ENCODE results near the gene NCK1. TPM values are rescaled to one million over a fixed set of nuclear protein-coding genes. Genes with fewer than 3 reads are reported as not detected.

Gene NCK1
- total RNA-seq, 1 donor = 41.6 TPM

- Histone ChIP-seq H3K4me1 (ENCODE audit: insufficient read depth, low read length) (peaks cover 8% of the 10 kb centered on the region), H3K9me3 (ENCODE audit: low read depth, low read length) (no peaks in the 10 kb centered on the region), H3K27ac (ENCODE audit: low read depth, low read length) (no peak overlapping the region), H3K27me3 (ENCODE audit: insufficient read depth, low read length) (no peaks in the 10 kb centered on the region), H4K20me1 (ENCODE audit: insufficient read depth, low read length) (no peaks in the 10 kb centered on the region), H3K4me3 (ENCODE audit: insufficient read depth, low read length) (no peak overlapping the region), H3K4me2 (ENCODE audit: insufficient read depth, low read length) (no peak overlapping the region), H2AFZ (ENCODE audit: low read length) (no peak overlapping the region), H3K79me2 (ENCODE audit: insufficient read depth, low read length) (peaks cover 6% of the 10 kb centered on the region), H3K36me3 (ENCODE audit: insufficient read depth, low read length) (peaks cover 5% of the 10 kb centered on the region)
- no peak for TF ChIP-seq CTCF (IDR thresholded peaks at IDR 0.05; ENCODE audit: extremely low read depth, low read depth, low read length)
- DNase-seq (ENCODE audit: insufficient read length, low spot score, missing footprints) = no peak
Measured at GRCh38 chr3:136950623-136951022, 88.6 kb downstream of the NCK1 start.

- DNase-seq (ENCODE audit: insufficient read length, low spot score, missing footprints) = no peak
- Histone ChIP-seq H3K79me2 (ENCODE audit: insufficient read depth, low read length) (no peaks in the 10 kb centered on the region), H3K4me2 (ENCODE audit: insufficient read depth, low read length) (no peak overlapping the region), H3K36me3 (ENCODE audit: insufficient read depth, low read length) (no peaks in the 10 kb centered on the region), H3K4me1 (ENCODE audit: insufficient read depth, low read length) (peaks cover 17% of the 10 kb centered on the region), H2AFZ (ENCODE audit: low read length) (no peak overlapping the region), H3K9me3 (ENCODE audit: low read depth, low read length) (no peaks in the 10 kb centered on the region), H3K27me3 (ENCODE audit: insufficient read depth, low read length) (no peaks in the 10 kb centered on the region), H4K20me1 (ENCODE audit: insufficient read depth, low read length) (no peaks in the 10 kb centered on the region), H3K4me3 (ENCODE audit: insufficient read depth, low read length) (no peak overlapping the region), H3K27ac (ENCODE audit: low read depth, low read length) (no peak overlapping the region)
- TF ChIP-seq CTCF (IDR thresholded peaks at IDR 0.05; ENCODE audit: extremely low read depth, low read depth, low read length) = no peak
Measured at GRCh38 chr3:136952292-136952691, 90.3 kb downstream of the NCK1 start.

- TF ChIP-seq CTCF (IDR thresholded peaks at IDR 0.05; ENCODE audit: extremely low read depth, low read depth, low read length) = no peak
- H4K20me1 ChIP-seq (ENCODE audit: insufficient read depth, low read length) = no peaks in the 10 kb centered on the region
- H3K36me3 ChIP-seq (ENCODE audit: insufficient read depth, low read length) = no peaks in the 10 kb centered on the region
- no peak overlapping the region for H3K4me3 ChIP-seq (ENCODE audit: insufficient read depth, low read length)
- H3K4me1 ChIP-seq (ENCODE audit: insufficient read depth, low read length) = peaks cover 17% of the 10 kb centered on the region
- no peak overlapping the region for H3K4me2 ChIP-seq (ENCODE audit: insufficient read depth, low read length)
- H2AFZ ChIP-seq (ENCODE audit: low read length) = no peak overlapping the region
- H3K27me3 ChIP-seq (ENCODE audit: insufficient read depth, low read length) = no peaks in the 10 kb centered on the region
- DNase-seq (ENCODE audit: insufficient read length, low spot score, missing footprints) = no peak
- H3K79me2 ChIP-seq (ENCODE audit: insufficient read depth, low read length) = no peaks in the 10 kb centered on the region
- no peak overlapping the region for H3K27ac ChIP-seq (ENCODE audit: low read depth, low read length)
- no peaks in the 10 kb centered on the region for H3K9me3 ChIP-seq (ENCODE audit: low read depth, low read length)
Measured at GRCh38 chr3:136954251-136954650, 92.2 kb downstream of the NCK1 start.

GRCh38 chr3:136954980-136955780 lies 93.2 kb downstream of the NCK1 start:
- H3K79me2 ChIP-seq (ENCODE audit: insufficient read depth, low read length) = no peaks in the 10 kb centered on the region
- no peak overlapping the region for H2AFZ ChIP-seq (ENCODE audit: low read length)
- H4K20me1 ChIP-seq (ENCODE audit: insufficient read depth, low read length) = no peaks in the 10 kb centered on the region
- H3K36me3 ChIP-seq (ENCODE audit: insufficient read depth, low read length) = no peaks in the 10 kb centered on the region
- H3K4me1 ChIP-seq (ENCODE audit: insufficient read depth, low read length) = peaks cover 17% of the 10 kb centered on the region
- H3K27ac ChIP-seq (ENCODE audit: low read depth, low read length) = peak overlapping the region; percentile 25
- H3K4me2 ChIP-seq (ENCODE audit: insufficient read depth, low read length) = peak overlapping the region; percentile 56
- H3K9me3 ChIP-seq (ENCODE audit: low read depth, low read length) = no peaks in the 10 kb centered on the region
- no peaks in the 10 kb centered on the region for H3K27me3 ChIP-seq (ENCODE audit: insufficient read depth, low read length)
- no peak overlapping the region for H3K4me3 ChIP-seq (ENCODE audit: insufficient read depth, low read length)
- TF ChIP-seq CTCF (IDR thresholded peaks at IDR 0.05; ENCODE audit: extremely low read depth, low read depth, low read length) = no peak
- peak; percentile 23 for DNase-seq (ENCODE audit: insufficient read length, low spot score, missing footprints)
